Smooth muscle cell (in vitro differentiated cells): ENCODE data around the gene PSME1. TPM values are rescaled to one million over a fixed set of nuclear protein-coding genes. Genes with fewer than 3 reads are reported as not detected.

Experiments
- DNase-seq: peaks from one replicate; lab custom pipeline; 2025; ENCODE audit not compliant: unreplicated experiment; lab: John Stamatoyannopoulos, UW
- H2AFZ ChIP-seq: fragments of 200-600 bp; sonication (generic); 2 replicates; pipeline ENCODE4 v1.6.0; 2016; ENCODE audit warnings: antibody characterized with exemption, low read depth, mild to moderate bottlenecking
- H3F3A ChIP-seq: fragments of 200-600 bp; sonication (generic); 2 replicates; pipeline ENCODE4 v1.6.0; 2017; ENCODE audit warnings: antibody characterized with exemption, low read depth
- H3K27ac ChIP-seq: fragments of 200-600 bp; sonication (generic); 2 replicates; pipeline ENCODE4 v1.5.1; 2016; ENCODE audit warnings: low read depth, mild to moderate bottlenecking
- H3K27me3 ChIP-seq: fragments of 200-600 bp; sonication (generic); 2 replicates; pipeline ENCODE4 v1.6.1; 2016; ENCODE audit warnings: low read depth, mild to moderate bottlenecking
- H3K36me3 ChIP-seq: fragments of 200-600 bp; sonication (generic); 2 replicates; pipeline ENCODE4 v1.5.1; 2016; ENCODE audit warnings: low read depth
- H3K4me1 ChIP-seq: fragments of 200-600 bp; sonication (generic); 2 replicates; pipeline ENCODE4 v1.5.1; 2016; ENCODE audit warnings: low read depth
- H3K4me2 ChIP-seq: fragments of 200-600 bp; sonication (generic); 2 replicates; pipeline ENCODE4 v1.6.0; 2016; ENCODE audit warnings: mild to moderate bottlenecking
- H3K4me3 ChIP-seq: fragments of 200-600 bp; sonication (generic); 2 replicates; pipeline ENCODE4 v1.5.1; 2016; ENCODE audit warnings: mild to moderate bottlenecking
- H3K79me2 ChIP-seq: fragments of 200-600 bp; sonication (generic); 2 replicates; pipeline ENCODE4 v1.6.0; 2016; ENCODE audit warnings: low read depth, mild to moderate bottlenecking
- H3K9ac ChIP-seq: fragments of 200-600 bp; sonication (generic); 2 replicates; pipeline ENCODE4 v1.6.0; 2016; ENCODE audit warnings: low read depth
- H3K9me3 ChIP-seq: fragments of 200-600 bp; sonication (generic); replicated peaks from 2 replicates; pipeline ENCODE4 v1.5.1; 2016; ENCODE audit warnings: low read depth
- H4K20me1 ChIP-seq: fragments of 200-600 bp; sonication (generic); 2 replicates; pipeline ENCODE4 v1.6.0; 2016; ENCODE audit warnings: low read depth
- CTCF ChIP-seq: fragments of 200-600 bp; sonication (generic); IDR thresholded peaks from 2 replicates; pipeline ENCODE4 v1.5.1; 2017; ENCODE audit warnings: borderline replicate concordance, mild to moderate bottlenecking, antibody characterized with exemption; ENCODE audit not compliant: insufficient read depth, poor library complexity, severe bottlenecking
- WGBS: methylation state at CpG from one replicate; pipeline ENCODE4 v1.1.7; 2016; ENCODE audit warnings: low lambda C conversion rate; 5-methylcytosine and 5-hydroxymethylcytosine counted together
- polyA plus RNA-seq: library from polyadenylated mRNA; unstranded; fragments of >200 nt; fragmentation: Nextera tagmentation; extraction: Ambion mirVana; gene quantifications from 2 replicates; pipeline ENCODE4 v1.2.1, GENCODE V29; 2016
- total RNA-seq: library from RNA; depleted of rRNA; stranded (reverse); fragments of >200 nt; gene quantifications from 2 replicates; pipeline ENCODE4 v1.2.3, GENCODE V29; 2014

PSME1 gene
- total RNA-seq: 41.4 and 49.4 TPM in 2 replicates
- 94.1 and 114 TPM in 2 replicates for polyA plus RNA-seq

GRCh38 chr14:24135834-24136683, at the start of gene PSME1:
PSME1 (plus strand) TSS chr14:24136194; CDS start chr14:24136263, 69 bp downstream.
- H3K27me3 ChIP-seq: no peaks in the 10 kb centered on the region
- H3K4me3 ChIP-seq: peak within 1 kb of the TSS; percentile 98
- H3F3A ChIP-seq: no peaks in the 10 kb centered on the region
- 4% methylated on average over 37 of the region's 75 CpGs for WGBS
- H4K20me1 ChIP-seq: peaks cover 8% of the 10 kb centered on the region
- H3K27ac ChIP-seq: no peak within 1 kb of the TSS
- peak; percentile 75 for DNase-seq
- H3K4me1 ChIP-seq: peaks cover 18% of the 10 kb centered on the region
- peak within 1 kb of the TSS; percentile 86 for H3K9ac ChIP-seq
- H3K36me3 ChIP-seq: no peaks in the 10 kb centered on the region
- peaks cover 19% of the 10 kb centered on the region for H3K79me2 ChIP-seq
- no peaks in the 10 kb centered on the region for H3K9me3 ChIP-seq
- peak within 1 kb of the TSS; percentile 93 for H3K4me2 ChIP-seq
- no peak for TF ChIP-seq CTCF
- H2AFZ ChIP-seq: peak within 1 kb of the TSS; percentile 92

GRCh38 chr14:24087004-24087403, 49.0 kb upstream of the PSME1 start:
- Histone ChIP-seq H3K4me1 (peaks cover 3% of the 10 kb centered on the region), H3K36me3 (no peaks in the 10 kb centered on the region), H2AFZ (no peak overlapping the region), H3K4me2 (no peak overlapping the region), H3K9me3 (no peaks in the 10 kb centered on the region), H3F3A (no peaks in the 10 kb centered on the region), H3K9ac (no peak overlapping the region), H4K20me1 (no peaks in the 10 kb centered on the region), H3K79me2 (no peaks in the 10 kb centered on the region), H3K27ac (no peak overlapping the region), H3K27me3 (peaks cover 5% of the 10 kb centered on the region), H3K4me3 (no peak overlapping the region)
- no peak for DNase-seq
- TF ChIP-seq CTCF: no peak
- 79% methylated on average over 1 of the region's 1 CpG for WGBS

- H4K20me1 ChIP-seq: no peaks in the 10 kb centered on the region
- H3K4me1 ChIP-seq: peaks cover 3% of the 10 kb centered on the region
- H3K27me3 ChIP-seq: no peaks in the 10 kb centered on the region
- no peak for DNase-seq
- no peak overlapping the region for H3K27ac ChIP-seq
- H3K4me2 ChIP-seq: no peak overlapping the region
- WGBS: 91% methylated on average over 2 of the region's 2 CpGs
- H3K4me3 ChIP-seq: no peak overlapping the region
- no peaks in the 10 kb centered on the region for H3K79me2 ChIP-seq
- no peaks in the 10 kb centered on the region for H3F3A ChIP-seq
- no peaks in the 10 kb centered on the region for H3K36me3 ChIP-seq
- H3K9me3 ChIP-seq: no peaks in the 10 kb centered on the region
- no peak overlapping the region for H3K9ac ChIP-seq
- no peak overlapping the region for H2AFZ ChIP-seq
- TF ChIP-seq CTCF: no peak
These were observed 47.9 kb upstream of the PSME1 start for GRCh38 chr14:24088095-24088494.
